Loucy (cell line): ENCODE measurements around the gene HES5.

ENCODE experiments used
- CTCF ChIP-seq: fragments of 200-600 bp; sonication (generic); conservative IDR thresholded peaks from 2 replicates; pipeline ENCODE4 v1.5.1; 2014; ENCODE audit warnings: mild to moderate bottlenecking, antibody characterized with exemption, low read length
- EZH2phosphoT487 ChIP-seq: fragments of 200-600 bp; IDR thresholded peaks from 2 replicates; pipeline ENCODE4 v1.6.1; 2018; ENCODE audit warnings: antibody characterized with exemption, mild to moderate bottlenecking, moderate library complexity, borderline replicate concordance

GRCh38 chr1:2497891-2498290 is 32.2 kb downstream of the HES5 start:
- TF ChIP-seq CTCF (no peak), EZH2phosphoT487 (no peak)
